Dendritic cell treated with granulocyte-macrophage colony-stimulating factor and Interleukin-4, amounts not matched to agents 40 ng/mL and 50 ng/mL, for 4 days (primary cell): ENCODE data around the gene USP2.

ENCODE experiments used
- H3K27ac Mint-ChIP-seq: one replicate; pipeline ENCODE4 v1.8.0; 2022; ENCODE audit warnings: mild to moderate bottlenecking, mixed read lengths
- H3K27me3 Mint-ChIP-seq: one replicate; pipeline ENCODE4 v1.8.0; 2022; ENCODE audit warnings: mild to moderate bottlenecking, mixed read lengths
- H3K36me3 Mint-ChIP-seq: one replicate; pipeline ENCODE4 v1.8.0; 2022; ENCODE audit warnings: low read depth, mixed read lengths
- H3K4me1 Mint-ChIP-seq: one replicate; pipeline ENCODE4 v1.8.0; 2022; ENCODE audit warnings: low read depth, mixed read lengths
- H3K4me3 Mint-ChIP-seq: one replicate; pipeline ENCODE4 v1.8.0; 2022; ENCODE audit warnings: mild to moderate bottlenecking, moderate library complexity, mixed read lengths
- H3K9me3 Mint-ChIP-seq: one replicate; pipeline ENCODE4 v1.8.0; 2022; ENCODE audit warnings: mixed read lengths
- intact Hi-C: fragments of 100-400 bp; cut with micrococcal nuclease; formaldehyde crosslinking; loops from one replicate; pipeline ENCODE4 v1.15.0; 2022

Gene USP2

GRCh38 chr11:119332111-119332765 is 49.3 kb downstream of the USP2 start:
- peaks cover 12% of the 10 kb centered on the region for H3K27me3 Mint-ChIP-seq
- H3K4me3 Mint-ChIP-seq = no peak overlapping the region
- peaks cover 32% of the 10 kb centered on the region for H3K4me1 Mint-ChIP-seq
- intact Hi-C loops = no loop called here
- H3K9me3 Mint-ChIP-seq = no peaks in the 10 kb centered on the region
- peaks cover 25% of the 10 kb centered on the region for H3K36me3 Mint-ChIP-seq
- H3K27ac Mint-ChIP-seq = no peak overlapping the region

GRCh38 chr11:119330237-119330636 is 51.3 kb downstream of the USP2 start:
- Mint-ChIP-seq H3K36me3 (peaks cover 8% of the 10 kb centered on the region), H3K4me1 (peaks cover 12% of the 10 kb centered on the region), H3K9me3 (no peaks in the 10 kb centered on the region), H3K27me3 (peaks cover 12% of the 10 kb centered on the region), H3K4me3 (no peak overlapping the region), H3K27ac (no peak overlapping the region)
- intact Hi-C loops = no loop called here

- H3K27me3 Mint-ChIP-seq = peaks cover 12% of the 10 kb centered on the region
- no peaks in the 10 kb centered on the region for H3K36me3 Mint-ChIP-seq
- no peaks in the 10 kb centered on the region for H3K9me3 Mint-ChIP-seq
- H3K4me3 Mint-ChIP-seq = no peak overlapping the region
- no peak overlapping the region for H3K27ac Mint-ChIP-seq
- intact Hi-C loops = no loop called here
- peaks cover 5% of the 10 kb centered on the region for H3K4me1 Mint-ChIP-seq
Measured at GRCh38 chr11:119329320-119329719, 52.2 kb downstream of the USP2 start.

GRCh38 chr11:119324189-119324588 is 57.3 kb downstream of the USP2 start:
- H3K4me1 Mint-ChIP-seq = peaks cover 26% of the 10 kb centered on the region
- intact Hi-C loops = no loop called here
- no peak overlapping the region for H3K27ac Mint-ChIP-seq
- H3K36me3 Mint-ChIP-seq = no peaks in the 10 kb centered on the region
- no peaks in the 10 kb centered on the region for H3K9me3 Mint-ChIP-seq
- peaks cover 41% of the 10 kb centered on the region for H3K27me3 Mint-ChIP-seq
- no peak overlapping the region for H3K4me3 Mint-ChIP-seq

GRCh38 chr11:119323532-119324033 is 57.9 kb downstream of the USP2 start:
- Mint-ChIP-seq H3K9me3 (no peaks in the 10 kb centered on the region), H3K27me3 (peaks cover 44% of the 10 kb centered on the region), H3K4me3 (no peak overlapping the region), H3K4me1 (peaks cover 26% of the 10 kb centered on the region), H3K27ac (no peak overlapping the region), H3K36me3 (no peaks in the 10 kb centered on the region)
- intact Hi-C loops = no loop called here

- Mint-ChIP-seq H3K27me3 (peaks cover 49% of the 10 kb centered on the region), H3K4me3 (no peak overlapping the region), H3K4me1 (peaks cover 26% of the 10 kb centered on the region), H3K9me3 (no peaks in the 10 kb centered on the region), H3K27ac (no peak overlapping the region), H3K36me3 (no peaks in the 10 kb centered on the region)
- intact Hi-C loops = no loop called here
Measured at GRCh38 chr11:119322921-119323531, 58.5 kb downstream of the USP2 start.

GRCh38 chr11:119322360-119322739 is 59.1 kb downstream of the USP2 start:
- Mint-ChIP-seq H3K27me3 (peaks cover 56% of the 10 kb centered on the region), H3K4me3 (no peak overlapping the region), H3K36me3 (no peaks in the 10 kb centered on the region), H3K27ac (no peak overlapping the region), H3K4me1 (peaks cover 26% of the 10 kb centered on the region), H3K9me3 (no peaks in the 10 kb centered on the region)
- intact Hi-C loops = no loop called here

GRCh38 chr11:119320776-119321524 is 60.5 kb downstream of the USP2 start:
- Mint-ChIP-seq H3K9me3 (no peaks in the 10 kb centered on the region), H3K4me1 (peaks cover 28% of the 10 kb centered on the region), H3K27ac (no peak overlapping the region), H3K4me3 (peak overlapping the region; percentile 75), H3K27me3 (peaks cover 68% of the 10 kb centered on the region), H3K36me3 (no peaks in the 10 kb centered on the region)
- intact Hi-C loops = no loop called here

GRCh38 chr11:119320240-119320775 is 61.2 kb downstream of the USP2 start:
- peak overlapping the region; percentile 10 for H3K4me3 Mint-ChIP-seq
- H3K27ac Mint-ChIP-seq = no peak overlapping the region
- no peaks in the 10 kb centered on the region for H3K9me3 Mint-ChIP-seq
- H3K27me3 Mint-ChIP-seq = peaks cover 75% of the 10 kb centered on the region
- intact Hi-C loops = no loop called here
- peaks cover 34% of the 10 kb centered on the region for H3K4me1 Mint-ChIP-seq
- H3K36me3 Mint-ChIP-seq = no peaks in the 10 kb centered on the region

- Mint-ChIP-seq H3K27me3 (peaks cover 80% of the 10 kb centered on the region), H3K27ac (peak overlapping the region; percentile 7), H3K36me3 (no peaks in the 10 kb centered on the region), H3K4me1 (peaks cover 36% of the 10 kb centered on the region), H3K4me3 (peak overlapping the region; percentile 10), H3K9me3 (no peaks in the 10 kb centered on the region)
- intact Hi-C loops = no loop called here
Measured at GRCh38 chr11:119319700-119320239, 61.7 kb downstream of the USP2 start.

GRCh38 chr11:119319136-119319699 is 62.3 kb downstream of the USP2 start:
- intact Hi-C loops = no loop called here

GRCh38 chr11:119318240-119319135 is 63.0 kb downstream of the USP2 start:
- peaks cover 85% of the 10 kb centered on the region for H3K27me3 Mint-ChIP-seq
- H3K27ac Mint-ChIP-seq = no peak overlapping the region
- H3K9me3 Mint-ChIP-seq = no peaks in the 10 kb centered on the region
- no peaks in the 10 kb centered on the region for H3K36me3 Mint-ChIP-seq
- intact Hi-C loops = no loop called here
- H3K4me3 Mint-ChIP-seq = no peak overlapping the region
- H3K4me1 Mint-ChIP-seq = peaks cover 32% of the 10 kb centered on the region

More at GRCh38 chr11:119319136-119319699, 62.3 kb downstream of the USP2 start:
- Mint-ChIP-seq H3K4me3 (no peak overlapping the region), H3K36me3 (no peaks in the 10 kb centered on the region), H3K9me3 (no peaks in the 10 kb centered on the region), H3K27ac (peak overlapping the region; percentile 7), H3K4me1 (peaks cover 36% of the 10 kb centered on the region), H3K27me3 (peaks cover 85% of the 10 kb centered on the region)
